ENCODE measurements around the gene ZC3H7A.
A peak's percentile ranks its signal among the peaks of the same experiment; 100 is the strongest.

The ZC3H7A gene

DNA sequence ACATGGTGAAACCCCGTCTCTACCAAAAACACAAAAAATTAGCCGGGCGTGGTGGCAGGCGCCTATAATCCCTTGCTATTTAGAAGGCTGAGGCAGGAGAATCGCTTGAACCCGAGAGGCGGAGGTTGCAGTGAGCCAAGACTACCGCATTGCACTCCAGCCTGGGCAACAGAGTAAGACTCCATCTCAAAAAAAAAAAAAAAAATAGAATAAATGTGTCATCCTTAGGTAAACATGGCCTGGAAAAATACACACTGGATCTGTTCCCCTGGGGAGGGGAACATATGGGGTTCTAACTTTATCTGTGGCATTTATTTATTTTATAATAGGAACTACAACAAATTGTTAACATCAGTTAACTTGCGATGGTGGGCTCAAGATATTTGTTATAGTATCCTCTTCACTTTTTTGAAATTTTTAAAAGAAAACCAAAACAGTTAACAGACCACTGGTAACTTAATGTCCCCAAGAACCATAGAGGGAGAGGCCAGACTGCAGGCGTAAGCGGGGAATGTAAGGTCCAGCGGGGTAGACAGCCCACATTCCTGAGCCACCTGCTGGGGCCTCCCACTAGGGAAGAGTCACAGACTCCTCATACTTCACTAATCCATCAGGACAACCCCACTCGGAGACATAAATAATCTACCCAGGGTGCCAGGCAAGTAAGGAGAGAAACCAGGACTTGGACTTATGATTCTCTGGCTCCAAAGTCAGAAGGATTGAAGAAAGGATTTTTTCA, 41.9 kb downstream of the ZC3H7A start:
- Histone ChIP-seq H3K4me1 (ENCODE audit: control insufficient read depth, insufficient read depth, low read length) (no peaks in the 10 kb centered on the region), H3K27ac (ENCODE audit: insufficient read depth, low read depth, low read length, poor library complexity, severe bottlenecking) (no peak overlapping the region), H3K36me3 (ENCODE audit: control insufficient read depth, insufficient read depth, low read length) (peaks cover 36% of the 10 kb centered on the region), H3K27me3 (ENCODE audit: control insufficient read depth, insufficient read depth, low read length, poor library complexity, severe bottlenecking) (no peaks in the 10 kb centered on the region), H3K9me3 (ENCODE audit: control insufficient read depth, low read length) (no peaks in the 10 kb centered on the region), H3K4me3 (ENCODE audit: insufficient read depth, low read depth, low read length) (no peak overlapping the region)
- 93 to 94% methylated on average over 13 of the region's 13 CpGs for WGBS, 2 experiments

DNA sequence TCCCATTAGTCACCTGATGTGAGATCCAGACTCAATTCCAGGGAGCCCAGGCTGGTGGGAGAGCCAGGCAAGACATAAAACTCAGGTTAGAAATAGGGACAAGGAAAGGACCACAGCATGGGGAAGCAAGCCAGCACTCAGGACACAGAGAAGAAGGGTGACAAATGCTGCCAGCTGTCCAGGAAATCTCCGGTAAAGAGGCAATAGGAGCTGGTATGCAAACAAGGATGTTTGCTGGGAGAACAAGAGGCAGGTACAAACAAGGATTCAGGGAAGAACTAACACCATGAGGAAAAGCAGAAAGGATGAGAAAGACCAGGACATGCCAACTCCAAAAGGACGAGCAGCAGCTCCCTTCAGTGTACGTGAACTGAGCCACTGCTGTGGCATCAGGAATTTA, 44.2 kb downstream of the ZC3H7A start:
- Histone ChIP-seq H3K27me3 (ENCODE audit: control insufficient read depth, insufficient read depth, low read length, poor library complexity, severe bottlenecking) (no peaks in the 10 kb centered on the region), H3K4me1 (ENCODE audit: control insufficient read depth, insufficient read depth, low read length) (no peaks in the 10 kb centered on the region), H3K27ac (ENCODE audit: insufficient read depth, low read depth, low read length, poor library complexity, severe bottlenecking) (no peak overlapping the region), H3K4me3 (ENCODE audit: insufficient read depth, low read depth, low read length) (no peak overlapping the region), H3K36me3 (ENCODE audit: control insufficient read depth, insufficient read depth, low read length) (peaks cover 30% of the 10 kb centered on the region), H3K9me3 (ENCODE audit: control insufficient read depth, low read length) (no peaks in the 10 kb centered on the region)
- 94 to 95% methylated on average over 3 of the region's 3 CpGs for WGBS, 2 experiments

DNA sequence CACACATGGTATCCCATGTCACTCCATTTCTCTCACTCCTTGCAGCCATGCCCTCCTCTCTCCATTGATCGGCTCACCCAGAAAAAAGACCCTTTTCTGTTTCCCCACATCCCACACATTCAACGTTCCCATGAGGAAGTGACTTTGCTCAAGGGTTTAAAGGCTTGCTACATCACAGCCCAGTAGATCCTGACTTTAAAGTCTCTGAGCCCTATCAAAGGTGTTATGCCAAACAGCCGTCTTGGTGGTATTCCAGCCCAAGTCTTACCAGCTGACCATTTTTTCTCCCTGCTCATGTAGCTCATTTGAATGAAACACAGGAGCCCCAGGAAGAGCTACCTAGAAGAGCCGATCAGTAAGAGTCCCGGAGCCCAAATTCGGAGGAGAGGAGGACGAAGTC, 47.0 kb downstream of the ZC3H7A start:
- Histone ChIP-seq H3K27me3 (ENCODE audit: control insufficient read depth, insufficient read depth, low read length, poor library complexity, severe bottlenecking) (no peaks in the 10 kb centered on the region), H3K9me3 (ENCODE audit: control insufficient read depth, low read length) (no peaks in the 10 kb centered on the region), H3K27ac (ENCODE audit: insufficient read depth, low read depth, low read length, poor library complexity, severe bottlenecking) (no peak overlapping the region), H3K36me3 (ENCODE audit: control insufficient read depth, insufficient read depth, low read length) (peaks cover 22% of the 10 kb centered on the region), H3K4me3 (ENCODE audit: insufficient read depth, low read depth, low read length) (no peak overlapping the region), H3K4me1 (ENCODE audit: control insufficient read depth, insufficient read depth, low read length) (no peaks in the 10 kb centered on the region)
- WGBS, 2 experiments, result 92% methylated on average over 7 of the region's 7 CpGs

DNA sequence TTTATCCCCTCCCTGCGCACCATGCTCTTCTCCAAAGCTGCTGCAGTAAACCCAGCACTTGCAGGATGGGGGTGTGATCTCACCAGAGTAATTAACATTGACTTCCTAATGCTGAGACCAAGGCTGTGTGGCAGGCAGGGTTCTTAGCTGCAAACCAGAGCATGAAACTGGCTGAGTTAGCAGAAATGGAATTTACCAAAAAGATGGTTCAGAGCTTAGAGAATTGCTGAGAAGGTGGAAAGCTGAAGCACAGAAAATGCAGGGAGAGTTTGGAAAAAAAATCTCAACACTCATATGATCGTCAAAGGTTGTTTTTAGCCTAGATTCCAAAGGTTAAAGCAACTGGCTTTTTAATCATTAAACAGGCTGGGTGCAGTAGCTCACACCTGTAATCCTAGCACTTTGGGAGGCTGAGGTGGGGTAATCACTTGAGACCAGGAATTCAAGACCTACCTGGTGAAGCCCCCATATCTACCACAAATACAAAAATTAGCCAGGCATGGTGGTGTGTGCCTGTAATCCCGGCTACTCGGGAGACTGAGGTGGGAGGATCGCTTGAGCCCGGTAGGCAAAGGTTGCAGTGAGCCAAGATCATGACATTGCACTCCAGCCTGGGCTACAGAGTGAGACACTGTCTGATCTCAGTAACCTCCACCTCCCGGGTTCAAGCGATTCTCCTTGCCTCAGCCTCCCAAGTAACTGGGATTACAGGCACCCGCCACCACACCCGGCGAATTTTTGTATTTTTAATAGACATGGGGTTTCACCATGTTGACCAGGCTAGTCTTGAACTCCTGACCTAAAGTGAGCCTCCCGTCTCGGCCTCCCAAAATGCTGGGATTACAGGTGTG, 48.4 kb downstream of the ZC3H7A start:
- Histone ChIP-seq H3K4me3 (ENCODE audit: insufficient read depth, low read depth, low read length) (no peak overlapping the region), H3K27me3 (ENCODE audit: control insufficient read depth, insufficient read depth, low read length, poor library complexity, severe bottlenecking) (no peaks in the 10 kb centered on the region), H3K27ac (ENCODE audit: insufficient read depth, low read depth, low read length, poor library complexity, severe bottlenecking) (no peak overlapping the region), H3K4me1 (ENCODE audit: control insufficient read depth, insufficient read depth, low read length) (no peaks in the 10 kb centered on the region), H3K9me3 (ENCODE audit: control insufficient read depth, low read length) (no peaks in the 10 kb centered on the region), H3K36me3 (ENCODE audit: control insufficient read depth, insufficient read depth, low read length) (peaks cover 22% of the 10 kb centered on the region)
- WGBS, 2 experiments, result 94 to 95% methylated on average over 13 of the region's 13 CpGs

DNA sequence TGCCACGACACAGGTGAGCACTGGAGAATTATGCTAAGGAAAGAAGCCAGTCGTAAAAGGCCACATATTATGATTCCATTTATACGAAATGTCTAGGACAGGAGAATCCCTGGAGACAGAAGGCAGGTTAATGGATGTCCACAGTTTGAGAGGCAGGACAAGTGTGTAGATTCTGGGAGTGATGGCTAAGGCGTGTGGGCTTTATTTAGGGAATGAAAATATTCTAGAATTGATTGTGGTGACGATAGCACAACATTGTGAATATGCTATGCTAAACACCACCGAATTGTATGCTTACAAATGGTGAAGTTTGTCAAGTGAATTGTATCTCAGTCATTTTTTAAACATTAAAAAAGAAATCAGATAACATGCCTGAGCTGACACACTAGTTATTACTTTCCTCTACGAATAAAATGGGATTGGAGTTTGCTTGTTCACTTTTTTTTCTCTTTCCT, 49.1 kb downstream of the ZC3H7A start:
- H3K27ac ChIP-seq (ENCODE audit: insufficient read depth, low read depth, low read length, poor library complexity, severe bottlenecking), result no peak overlapping the region
- no peaks in the 10 kb centered on the region for H3K4me1 ChIP-seq (ENCODE audit: control insufficient read depth, insufficient read depth, low read length)
- no peak overlapping the region for H3K4me3 ChIP-seq (ENCODE audit: insufficient read depth, low read depth, low read length)
- no peaks in the 10 kb centered on the region for H3K27me3 ChIP-seq (ENCODE audit: control insufficient read depth, insufficient read depth, low read length, poor library complexity, severe bottlenecking)
- 94 to 95% methylated on average over 7 of the region's 7 CpGs for whole genome bisulfite sequencing, 2 experiments
- H3K36me3 ChIP-seq (ENCODE audit: control insufficient read depth, insufficient read depth, low read length), result peaks cover 17% of the 10 kb centered on the region
- H3K9me3 ChIP-seq (ENCODE audit: control insufficient read depth, low read length), result no peaks in the 10 kb centered on the region

DNA sequence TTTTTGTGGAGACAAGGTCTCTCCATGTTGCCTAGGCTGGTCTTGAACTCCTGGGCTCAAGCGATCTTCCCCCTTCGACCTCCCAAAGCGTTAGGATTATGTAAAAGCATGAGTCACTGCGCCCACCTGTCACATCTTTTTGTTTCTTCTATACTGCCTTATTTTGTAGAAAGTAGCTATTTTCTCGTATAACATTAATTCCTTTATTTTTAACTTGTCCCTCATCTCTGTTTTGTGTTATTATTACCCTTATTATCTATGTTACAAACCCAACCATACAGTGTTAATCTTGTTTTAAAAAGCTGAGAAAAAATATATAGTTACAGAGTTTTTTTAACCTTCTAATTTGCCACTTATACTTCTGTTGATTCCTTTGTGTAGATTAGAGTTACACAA, 53.0 kb downstream of the ZC3H7A start:
- H3K27ac ChIP-seq (ENCODE audit: insufficient read depth, low read depth, low read length, poor library complexity, severe bottlenecking), result no peak overlapping the region
- no peaks in the 10 kb centered on the region for H3K27me3 ChIP-seq (ENCODE audit: control insufficient read depth, insufficient read depth, low read length, poor library complexity, severe bottlenecking)
- H3K4me3 ChIP-seq (ENCODE audit: insufficient read depth, low read depth, low read length), result no peak overlapping the region
- H3K36me3 ChIP-seq (ENCODE audit: control insufficient read depth, insufficient read depth, low read length), result peaks cover under 1% of the 10 kb centered on the region
- WGBS, 2 experiments, result 91% methylated on average over 4 to 5 of the region's 5 CpGs
- peaks cover 5% of the 10 kb centered on the region for H3K4me1 ChIP-seq (ENCODE audit: control insufficient read depth, insufficient read depth, low read length)
- H3K9me3 ChIP-seq (ENCODE audit: control insufficient read depth, low read length), result no peaks in the 10 kb centered on the region

DNA sequence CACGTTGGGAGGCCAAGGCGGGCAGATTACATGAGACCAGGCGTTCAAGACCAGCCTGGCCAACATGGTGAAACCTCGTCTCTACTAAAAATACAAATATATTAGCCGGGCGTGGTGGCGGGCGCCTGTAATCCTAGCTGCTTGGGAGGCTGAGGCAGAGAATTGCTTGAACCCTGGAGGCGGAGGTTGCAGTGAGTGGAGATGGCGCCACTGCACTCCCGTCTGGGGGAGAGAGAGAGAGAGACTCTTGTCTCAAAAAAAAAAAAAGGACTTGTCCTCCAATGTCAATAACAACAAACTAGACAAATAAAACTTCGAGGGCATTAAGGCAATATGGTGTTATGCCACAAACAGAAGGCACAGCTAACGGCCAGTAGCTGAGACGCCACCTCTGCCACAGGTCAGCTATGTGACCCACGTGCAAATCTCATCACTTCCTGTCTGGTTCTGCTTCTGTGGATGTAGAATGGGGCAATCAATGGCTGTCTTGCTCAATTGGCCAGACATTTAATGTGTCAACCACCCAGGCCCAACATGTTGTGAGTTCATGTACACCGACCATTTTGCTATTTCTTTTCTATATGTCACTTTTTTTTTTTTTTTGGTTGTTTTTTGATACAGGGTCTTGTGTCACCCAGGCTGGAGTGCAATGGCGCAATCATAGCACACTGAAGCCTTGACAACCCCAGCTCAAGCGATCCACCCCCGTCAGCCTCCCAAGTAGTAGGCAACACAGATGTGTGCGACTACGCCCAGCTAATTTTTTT, 53.6 kb downstream of the ZC3H7A start:
- Histone ChIP-seq H3K9me3 (ENCODE audit: control insufficient read depth, low read length) (no peaks in the 10 kb centered on the region), H3K4me1 (ENCODE audit: control insufficient read depth, insufficient read depth, low read length) (peaks cover 5% of the 10 kb centered on the region), H3K36me3 (ENCODE audit: control insufficient read depth, insufficient read depth, low read length) (no peaks in the 10 kb centered on the region), H3K27me3 (ENCODE audit: control insufficient read depth, insufficient read depth, low read length, poor library complexity, severe bottlenecking) (no peaks in the 10 kb centered on the region), H3K4me3 (ENCODE audit: insufficient read depth, low read depth, low read length) (peak overlapping the region; percentile 84), H3K27ac (ENCODE audit: insufficient read depth, low read depth, low read length, poor library complexity, severe bottlenecking) (no peak overlapping the region)
- 75 to 79% methylated on average over 19 to 21 of the region's 21 CpGs for WGBS, 2 experiments

DNA sequence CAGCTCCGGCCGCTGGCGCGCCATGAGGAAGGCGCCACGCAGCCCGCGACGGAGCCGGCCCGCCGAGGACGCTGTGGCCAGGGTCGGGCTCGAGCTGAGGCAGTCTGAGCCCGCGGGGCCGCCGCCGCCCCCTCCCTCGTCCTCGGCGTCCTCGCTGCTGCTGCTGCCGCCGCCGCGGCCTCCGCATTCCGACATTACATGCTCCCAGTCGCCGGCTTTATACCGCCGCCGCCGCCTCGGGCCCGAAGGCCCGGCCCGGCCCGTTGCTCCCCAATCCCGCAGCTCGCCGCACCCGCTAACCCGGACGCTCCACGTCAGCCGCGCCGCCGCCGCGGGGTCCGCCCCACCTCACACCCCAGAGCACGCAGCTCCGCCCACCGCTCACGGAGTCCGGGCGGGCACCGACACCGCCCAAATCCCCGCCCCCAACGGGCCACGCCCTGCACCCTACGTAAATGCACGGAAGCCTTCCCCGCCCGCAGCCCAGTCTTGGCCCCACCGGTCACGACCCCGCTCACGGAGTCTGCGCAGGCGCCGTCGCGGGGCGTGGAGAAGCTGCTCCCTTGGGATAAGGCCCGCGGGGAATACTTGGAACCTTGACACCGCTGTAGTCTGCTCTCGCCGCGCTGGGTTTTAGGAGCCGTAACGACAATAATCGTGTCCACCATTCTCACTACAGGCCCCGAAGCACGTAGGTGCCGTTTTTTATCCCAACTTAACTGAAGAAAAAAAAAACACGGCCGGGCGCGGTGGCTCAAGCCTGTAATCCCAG, 54.3 kb downstream of the ZC3H7A start, which contains the start of gene TXNDC11:
TSS of gene TXNDC11 (minus strand) at position 322 of the 772 bp plus-strand sequence. CDS start at position 195, 127 bp downstream.
- H3K4me1 ChIP-seq (ENCODE audit: control insufficient read depth, insufficient read depth, low read length), result peaks cover 5% of the 10 kb centered on the region
- no peaks in the 10 kb centered on the region for H3K9me3 ChIP-seq (ENCODE audit: control insufficient read depth, low read length)
- 1% methylated on average over 96 of the region's 96 CpGs for WGBS, 2 experiments
- no peaks in the 10 kb centered on the region for H3K27me3 ChIP-seq (ENCODE audit: control insufficient read depth, insufficient read depth, low read length, poor library complexity, severe bottlenecking)
- H3K4me3 ChIP-seq (ENCODE audit: insufficient read depth, low read depth, low read length), result peak within 1 kb of the TSS; percentile 84
- peak within 1 kb of the TSS; percentile 69 for H3K27ac ChIP-seq (ENCODE audit: insufficient read depth, low read depth, low read length, poor library complexity, severe bottlenecking)
- H3K36me3 ChIP-seq (ENCODE audit: control insufficient read depth, insufficient read depth, low read length), result no peaks in the 10 kb centered on the region

DNA sequence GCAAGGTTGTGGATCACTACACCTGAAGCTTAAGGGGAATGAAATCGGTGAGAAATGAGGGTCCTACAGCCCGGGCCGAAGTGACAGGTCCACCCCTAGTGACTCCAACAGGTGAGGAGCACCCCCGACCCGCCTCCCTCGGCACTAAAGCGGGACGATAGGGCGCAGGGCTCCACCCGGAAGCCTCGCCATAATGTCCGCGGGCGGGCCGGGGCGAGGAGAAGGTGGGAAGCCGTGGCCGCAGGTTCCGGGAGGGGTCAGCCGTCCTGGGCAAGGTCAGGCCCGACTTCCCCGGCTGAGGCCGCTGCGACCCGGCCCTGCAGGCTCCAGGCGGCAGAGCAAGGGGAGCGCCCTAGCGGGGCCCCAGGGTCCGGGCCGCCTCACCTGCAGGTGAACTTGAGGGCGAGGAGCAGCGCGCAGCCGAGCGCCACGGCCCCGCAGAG, 54.9 kb downstream of the ZC3H7A start:
- peak overlapping the region; percentile 69 for H3K27ac ChIP-seq (ENCODE audit: insufficient read depth, low read depth, low read length, poor library complexity, severe bottlenecking)
- H3K4me3 ChIP-seq (ENCODE audit: insufficient read depth, low read depth, low read length), result peak overlapping the region; percentile 84
- 1% methylated on average over 37 of the region's 37 CpGs for WGBS, 2 experiments
- H3K9me3 ChIP-seq (ENCODE audit: control insufficient read depth, low read length), result no peaks in the 10 kb centered on the region
- no peaks in the 10 kb centered on the region for H3K27me3 ChIP-seq (ENCODE audit: control insufficient read depth, insufficient read depth, low read length, poor library complexity, severe bottlenecking)
- H3K36me3 ChIP-seq (ENCODE audit: control insufficient read depth, insufficient read depth, low read length), result no peaks in the 10 kb centered on the region
- peaks cover 5% of the 10 kb centered on the region for H3K4me1 ChIP-seq (ENCODE audit: control insufficient read depth, insufficient read depth, low read length)
